Neutrophil (primary cell): ENCODE results near the gene ANKRD53.

ENCODE experiments used
- H3K27ac ChIP-seq: fragments of 200-600 bp; sonication (generic); 2 replicates; pipeline ENCODE4 v1.5.1; 2016; ENCODE audit warnings: mild to moderate bottlenecking, moderate library complexity
- H3K27me3 ChIP-seq: fragments of 200-600 bp; sonication (generic); 2 replicates; pipeline ENCODE4 v1.6.0; 2016; ENCODE audit warnings: mild to moderate bottlenecking
- H3K36me3 ChIP-seq: fragments of 200-600 bp; sonication (generic); 2 replicates; pipeline ENCODE4 v1.5.1; 2017
- H3K4me1 ChIP-seq, 2 experiments: fragments of 200-600 bp in 1 of 2; sonication (generic) in 1 of 2; 1 replicate in 1 of 2; 2 replicates in 1 of 2; pipeline versions ENCODE4 v1.5.1 to v1.6.1; 2013 to 2016; ENCODE audit warnings: low read depth in 1 of 2, low read length in 1 of 2, mild to moderate bottlenecking in 1 of 2, moderate library complexity in 1 of 2; ENCODE audit not compliant: control insufficient read depth in 1 of 2, insufficient read depth in 1 of 2
- H3K4me3 ChIP-seq, 2 experiments: fragments of 200-600 bp in 1 of 2; sonication (generic) in 1 of 2; 1 replicate in 1 of 2; 2 replicates in 1 of 2; pipeline ENCODE4 v1.5.1; 2013 to 2016; ENCODE audit warnings: low read depth in 1 of 2, low read length in 1 of 2, mild to moderate bottlenecking in 1 of 2, moderate library complexity in 1 of 2
- H3K9me3 ChIP-seq: fragments of 200-600 bp; sonication (generic); 2 replicates; pipeline ENCODE4 v1.5.1; 2016
- CTCF ChIP-seq: fragments of 200-600 bp; sonication (generic); IDR thresholded peaks from 2 replicates; pipeline ENCODE4 v1.5.1; 2016; ENCODE audit warnings: antibody characterized with exemption

Gene ANKRD53

DNA sequence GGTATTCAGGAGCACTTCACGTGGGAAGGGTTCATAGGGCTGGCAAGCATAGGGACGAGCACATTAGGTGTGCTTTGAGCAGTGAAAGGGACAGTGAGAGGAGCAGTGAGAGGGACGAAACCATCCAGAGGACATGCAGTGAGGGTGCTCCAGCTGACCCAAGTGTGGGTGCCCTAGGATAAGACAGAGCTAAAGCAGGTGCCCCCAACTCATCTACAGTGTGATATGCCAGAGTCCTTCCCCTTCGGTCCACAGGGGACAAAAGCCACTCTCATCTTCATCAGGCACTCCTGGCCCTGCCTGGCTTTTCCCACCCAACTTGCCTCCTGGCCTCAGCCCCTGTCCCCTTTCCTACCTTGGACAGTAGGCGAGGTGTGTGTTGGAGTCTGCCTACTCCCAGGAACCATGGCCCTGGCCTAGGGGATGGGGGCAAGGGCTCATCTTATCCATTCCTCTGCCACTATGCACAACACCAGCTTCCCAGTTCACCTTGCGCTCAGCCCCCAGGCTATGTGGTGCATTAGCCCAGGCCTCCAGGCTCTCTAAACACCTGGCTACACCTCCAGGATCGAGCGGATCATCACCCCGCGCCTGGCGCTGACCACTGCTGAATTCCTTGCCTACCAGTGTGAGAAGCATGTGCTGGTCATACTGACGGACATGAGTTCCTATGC, 16.1 kb upstream of the ANKRD53 start:
- peaks cover 66% of the 10 kb centered on the region for H3K27me3 ChIP-seq
- TF ChIP-seq CTCF, result no peak
- no peaks in the 10 kb centered on the region for H3K36me3 ChIP-seq

GRCh38 chr2:70962885-70963878, 15.2 kb upstream of the ANKRD53 start:
- Histone ChIP-seq H3K36me3 (no peaks in the 10 kb centered on the region), H3K4me1 (peaks cover 7% of the 10 kb centered on the region in 2 experiments), H3K27me3 (peaks cover 66% of the 10 kb centered on the region), H3K9me3 (no peaks in the 10 kb centered on the region), H3K27ac (no peak overlapping the region), H3K4me3 (no peak overlapping the region)
- no peak for TF ChIP-seq CTCF

More for the DNA sequence above, 16.1 kb upstream of the ANKRD53 start:
- no peak overlapping the region for H3K27ac ChIP-seq
- H3K4me3 ChIP-seq, result no peak overlapping the region
- peaks cover 7% of the 10 kb centered on the region in 2 experiments for H3K4me1 ChIP-seq
- H3K9me3 ChIP-seq, result no peaks in the 10 kb centered on the region

DNA sequence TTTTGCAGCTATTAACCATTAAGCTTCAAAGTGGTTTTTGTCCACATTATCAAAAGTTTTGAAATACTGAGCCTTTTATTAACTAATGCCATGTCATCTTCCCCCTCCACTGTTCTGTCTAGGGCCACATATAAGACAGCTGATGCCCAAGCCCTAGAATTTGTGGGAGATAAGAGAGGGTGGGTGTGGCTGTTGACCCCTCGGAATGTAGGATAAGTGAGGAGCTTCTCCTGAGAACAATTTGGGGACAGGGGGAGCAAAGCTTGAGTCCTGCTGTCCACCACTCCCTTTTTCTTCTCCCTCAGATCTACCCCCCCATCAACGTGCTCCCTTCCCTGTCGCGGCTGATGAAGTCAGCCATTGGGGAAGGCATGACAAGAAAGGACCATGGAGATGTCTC, 14.3 kb upstream of the ANKRD53 start:
- TF ChIP-seq CTCF, result no peak
- Histone ChIP-seq H3K36me3 (no peaks in the 10 kb centered on the region), H3K27ac (no peak overlapping the region), H3K9me3 (no peaks in the 10 kb centered on the region), H3K4me1 (peaks cover 7% of the 10 kb centered on the region in 2 experiments), H3K4me3 (no peak overlapping the region), H3K27me3 (peaks cover 74% of the 10 kb centered on the region)

DNA sequence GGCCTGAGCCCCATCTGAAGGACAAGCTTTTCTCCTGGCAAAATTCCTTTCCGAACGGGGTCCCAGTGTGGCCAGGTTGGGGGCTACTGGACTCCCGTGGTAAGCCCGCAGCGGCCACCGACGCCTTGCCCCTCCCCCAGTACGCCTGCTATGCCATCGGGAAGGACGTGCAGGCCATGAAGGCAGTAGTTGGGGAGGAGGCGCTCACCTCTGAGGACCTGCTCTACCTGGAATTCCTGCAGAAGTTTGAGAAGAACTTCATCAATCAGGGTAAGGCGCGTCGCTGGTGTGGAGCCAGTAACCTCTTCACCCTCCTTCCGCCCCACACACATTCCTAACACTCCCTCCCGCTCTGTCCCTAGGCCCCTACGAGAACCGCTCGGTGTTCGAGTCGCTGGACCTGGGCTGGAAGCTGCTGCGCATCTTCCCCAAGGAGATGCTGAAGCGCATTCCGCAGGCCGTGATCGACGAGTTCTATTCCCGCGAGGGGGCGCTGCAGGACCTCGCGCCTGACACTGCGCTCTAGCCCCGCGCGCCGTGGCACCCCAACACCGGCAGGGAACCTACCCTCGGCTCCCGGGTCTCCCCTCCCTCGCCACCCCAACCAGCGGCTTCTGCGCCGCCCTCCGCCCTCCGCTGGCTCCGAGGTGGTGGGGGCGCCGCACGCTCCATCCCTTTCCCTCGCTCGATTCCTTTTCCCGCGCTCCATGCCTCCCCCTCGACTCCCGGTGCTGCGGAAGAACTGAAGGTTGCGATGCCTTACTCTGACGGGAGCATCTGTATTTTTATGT, 13.6 kb upstream of the ANKRD53 start:
- Histone ChIP-seq H3K27ac (no peak overlapping the region), H3K36me3 (no peaks in the 10 kb centered on the region), H3K4me1 (peaks cover 7% of the 10 kb centered on the region in 2 experiments), H3K9me3 (no peaks in the 10 kb centered on the region), H3K4me3 (peak overlapping the region; percentile 20 to 46), H3K27me3 (peaks cover 80% of the 10 kb centered on the region)
- TF ChIP-seq CTCF, result peak; percentile 42

GRCh38 chr2:70965506-70965905, 12.9 kb upstream of the ANKRD53 start:
- Histone ChIP-seq H3K36me3 (no peaks in the 10 kb centered on the region), H3K4me3 (no peak overlapping the region), H3K27ac (no peak overlapping the region), H3K9me3 (no peaks in the 10 kb centered on the region), H3K27me3 (peaks cover 88% of the 10 kb centered on the region), H3K4me1 (peaks cover 7% of the 10 kb centered on the region in 2 experiments)
- TF ChIP-seq CTCF, result no peak
